ENCODE results near the gene SPAG8.

GRCh38 chr9:35771075-35771433 lies 41.0 kb downstream of the SPAG8 start:
- no peak for TF ChIP-seq CTCF (IDR thresholded peaks at IDR 0.05; ENCODE audit: low read length)
- TF ChIP-seq EZH2 (IDR thresholded peaks at IDR 0.05; ENCODE audit: borderline replicate concordance, low read length), result no peak

Measured in OCI-LY1 (cell line).